ENCODE measurements around the gene LCE2B.

DNA sequence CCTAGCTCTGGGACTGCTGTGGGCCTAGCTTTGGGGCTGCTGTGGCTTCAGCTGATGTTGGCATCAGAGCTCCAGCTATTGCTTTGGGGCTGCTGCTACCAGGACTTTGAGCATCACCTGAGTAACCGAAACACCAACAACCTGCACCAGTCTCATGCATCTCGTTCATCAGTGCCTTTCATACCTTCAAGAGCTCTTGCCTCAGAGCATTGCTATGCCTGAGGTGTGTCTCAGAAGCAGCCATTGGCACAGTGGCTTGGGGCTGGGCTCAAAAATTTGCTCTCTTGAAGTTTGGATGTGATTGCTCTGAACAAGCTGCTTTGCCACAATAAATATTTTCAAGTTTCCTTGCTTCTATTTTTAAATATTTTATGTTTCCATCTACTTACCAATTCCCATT lies 29.5 kb upstream of the LCE2B start:
- TF ChIP-seq, protein P1, sequence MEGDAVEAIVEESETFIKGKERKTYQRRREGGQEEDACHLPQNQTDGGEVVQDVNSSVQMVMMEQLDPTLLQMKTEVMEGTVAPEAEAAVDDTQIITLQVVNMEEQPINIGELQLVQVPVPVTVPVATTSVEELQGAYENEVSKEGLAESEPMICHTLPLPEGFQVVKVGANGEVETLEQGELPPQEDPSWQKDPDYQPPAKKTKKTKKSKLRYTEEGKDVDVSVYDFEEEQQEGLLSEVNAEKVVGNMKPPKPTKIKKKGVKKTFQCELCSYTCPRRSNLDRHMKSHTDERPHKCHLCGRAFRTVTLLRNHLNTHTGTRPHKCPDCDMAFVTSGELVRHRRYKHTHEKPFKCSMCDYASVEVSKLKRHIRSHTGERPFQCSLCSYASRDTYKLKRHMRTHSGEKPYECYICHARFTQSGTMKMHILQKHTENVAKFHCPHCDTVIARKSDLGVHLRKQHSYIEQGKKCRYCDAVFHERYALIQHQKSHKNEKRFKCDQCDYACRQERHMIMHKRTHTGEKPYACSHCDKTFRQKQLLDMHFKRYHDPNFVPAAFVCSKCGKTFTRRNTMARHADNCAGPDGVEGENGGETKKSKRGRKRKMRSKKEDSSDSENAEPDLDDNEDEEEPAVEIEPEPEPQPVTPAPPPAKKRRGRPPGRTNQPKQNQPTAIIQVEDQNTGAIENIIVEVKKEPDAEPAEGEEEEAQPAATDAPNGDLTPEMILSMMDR (conservative IDR thresholded peaks at IDR 0.05; ENCODE audit: low read depth, low read length), result no peak
- no peak for TF ChIP-seq EZH2 (IDR thresholded peaks at IDR 0.05; ENCODE audit: low read length, unreplicated experiment)
- no peak for TF ChIP-seq EZH2phosphoT487 (IDR thresholded peaks at IDR 0.05; ENCODE audit: borderline replicate concordance, low read length)
